Measurements from ENCODE around the gene DESI2.

DESI2 gene

DNA sequence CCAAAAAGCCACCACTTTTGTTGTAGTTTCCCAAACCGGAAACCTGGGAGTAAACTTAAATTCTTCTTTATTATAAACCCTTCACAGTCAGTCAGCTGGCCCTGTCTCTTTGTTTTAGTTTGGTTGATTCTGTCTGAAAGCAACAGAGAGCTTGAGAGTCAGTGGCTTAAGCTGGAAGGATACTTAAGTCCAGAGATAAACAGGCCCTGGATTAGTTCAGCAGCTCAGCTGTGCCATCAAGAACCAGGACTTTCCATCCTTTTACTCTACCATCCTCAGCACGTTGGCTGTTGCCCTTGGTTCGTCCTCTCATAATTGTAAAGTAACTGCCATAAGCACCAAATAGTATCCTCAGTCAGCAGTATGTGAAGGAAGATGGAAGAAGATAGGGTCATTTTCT lies 4.5 kb downstream of the DESI2 start:
- TF ChIP-seq CTCF (IDR thresholded peaks at IDR 0.05): no peak

DNA sequence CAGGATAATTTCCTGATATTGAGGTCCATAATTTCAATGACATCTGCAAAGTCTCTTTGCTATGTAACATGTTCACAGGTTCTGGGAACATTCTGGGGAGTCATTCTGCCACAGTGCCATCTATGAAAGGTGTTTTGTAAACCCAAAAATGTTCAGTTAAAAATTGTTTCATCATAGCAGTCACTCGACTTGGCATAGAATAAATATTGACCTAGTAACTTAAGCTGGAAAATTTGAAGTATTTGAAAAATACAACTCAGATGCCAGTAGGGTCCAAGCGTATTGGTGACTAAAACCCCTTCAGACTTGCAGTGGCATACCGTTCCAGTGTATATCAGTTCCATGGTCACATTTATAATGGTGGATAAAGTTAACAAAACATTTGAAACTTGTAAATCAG lies 6.8 kb downstream of the DESI2 start:
- TF ChIP-seq CTCF (IDR thresholded peaks at IDR 0.05): no peak

DNA sequence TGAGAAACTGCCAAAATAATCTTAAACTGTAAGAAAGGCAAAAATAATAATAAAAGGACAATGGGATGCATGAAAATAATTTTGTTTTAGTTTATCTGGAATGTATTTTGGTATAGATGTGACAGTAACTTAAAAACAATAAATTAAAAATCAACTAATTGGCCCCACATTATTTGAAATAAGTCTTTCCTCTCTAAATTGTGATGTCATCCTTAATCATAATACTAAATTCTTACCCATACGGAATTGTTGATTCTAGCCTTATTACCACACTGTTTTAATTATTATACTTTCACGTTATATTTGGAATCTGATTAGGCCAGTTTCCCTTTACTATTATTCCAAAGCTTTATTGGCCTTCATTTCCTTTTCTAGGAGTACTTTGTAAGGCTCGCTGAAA lies 7.7 kb downstream of the DESI2 start:
- TF ChIP-seq CTCF (IDR thresholded peaks at IDR 0.05): no peak

DNA sequence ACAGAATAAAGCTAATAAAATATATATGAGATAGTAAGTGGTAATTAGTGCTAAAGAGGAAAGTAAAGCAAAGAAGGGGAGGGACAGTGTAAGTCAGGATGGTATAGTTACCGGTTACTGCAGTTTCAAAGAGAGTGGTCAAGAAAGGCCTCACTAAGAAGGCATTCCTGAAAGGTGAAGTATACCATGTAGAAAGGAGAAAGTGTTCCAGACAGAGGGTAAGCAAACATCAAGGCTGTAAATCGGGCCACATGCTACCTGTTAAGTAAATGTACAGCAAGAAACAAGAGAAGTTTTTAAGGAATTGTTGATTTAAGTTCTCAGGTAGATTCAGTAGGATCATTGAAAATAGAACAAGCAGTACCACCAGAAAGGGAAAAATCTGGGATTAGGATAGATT lies 9.7 kb downstream of the DESI2 start:
- no peak for TF ChIP-seq CTCF (IDR thresholded peaks at IDR 0.05)

DNA sequence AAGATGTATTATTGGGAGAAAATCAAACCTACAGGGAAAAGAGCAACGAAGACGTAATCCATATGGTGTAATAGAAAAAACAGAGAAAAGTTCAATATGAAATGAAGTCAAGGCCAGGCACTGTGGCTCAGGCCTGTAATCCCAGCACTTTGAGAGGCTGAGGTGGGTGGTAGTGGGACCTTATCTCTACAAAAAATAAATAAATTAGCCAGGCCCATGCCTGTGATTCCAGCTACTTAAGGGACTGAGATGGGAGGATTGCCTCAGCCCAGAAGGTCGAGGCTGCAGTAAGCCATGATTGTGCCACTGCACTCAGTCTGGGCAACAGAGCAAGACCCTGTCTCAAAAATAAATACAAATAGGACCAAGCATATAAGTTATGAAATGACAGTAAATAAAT lies 11.4 kb downstream of the DESI2 start:
- no peak for TF ChIP-seq CTCF (IDR thresholded peaks at IDR 0.05)

- TF ChIP-seq CTCF (IDR thresholded peaks at IDR 0.05): no peak
Measured at GRCh38 chr1:244665771-244666217, 12.9 kb downstream of the DESI2 start.

DNA sequence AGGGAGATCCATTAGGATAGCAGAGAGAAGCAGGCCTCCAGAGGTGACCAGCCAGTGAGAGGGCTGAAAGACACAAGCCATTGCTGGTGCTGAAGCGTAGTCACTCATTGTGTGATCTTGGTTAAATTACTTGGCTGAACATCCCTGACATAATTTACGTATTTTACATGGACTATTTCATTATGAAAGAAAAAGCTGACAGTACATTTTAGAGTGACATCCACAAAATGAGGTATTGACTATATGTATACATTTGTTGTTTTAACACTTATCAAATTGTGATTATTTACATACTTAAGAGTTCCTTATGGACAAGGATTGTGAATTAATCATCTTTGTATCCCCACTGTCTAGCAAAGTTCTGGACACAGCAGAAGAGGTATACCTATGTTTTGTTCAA lies 14.9 kb downstream of the DESI2 start:
- no peak for TF ChIP-seq CTCF (IDR thresholded peaks at IDR 0.05)

DNA sequence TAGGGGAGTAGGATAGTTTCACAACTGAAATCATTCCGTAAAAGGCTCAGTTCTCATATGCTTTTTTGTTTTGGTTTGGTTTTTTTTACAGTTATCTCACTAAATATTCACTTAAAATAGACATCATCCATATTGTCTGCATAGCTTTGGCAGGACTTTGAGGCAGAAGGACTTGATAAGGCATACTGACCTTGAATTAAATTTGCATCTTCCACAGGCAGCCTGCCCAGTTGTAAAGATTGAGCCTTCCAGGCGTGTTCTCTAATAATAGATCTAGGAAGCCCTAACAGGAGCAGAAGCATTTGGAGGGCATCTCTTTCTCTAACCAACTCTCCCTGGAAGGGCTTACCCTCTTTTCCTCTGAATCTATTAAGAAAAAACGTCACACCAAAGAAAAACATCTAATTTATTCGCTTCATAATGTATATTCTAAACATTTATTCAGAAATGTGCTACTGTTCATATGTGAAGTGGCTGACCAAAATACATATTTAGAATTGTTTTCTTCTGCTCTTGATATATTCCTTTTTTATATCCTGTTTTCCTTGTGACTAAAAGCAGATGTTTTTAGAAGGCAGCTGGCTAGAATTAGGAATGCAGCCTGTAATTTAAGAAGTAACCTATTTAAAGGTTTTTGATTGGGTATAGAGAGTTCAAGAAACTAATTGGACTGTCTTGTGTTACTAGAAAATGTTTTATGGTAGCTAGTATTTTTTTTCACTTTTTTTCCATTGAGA lies 20.2 kb downstream of the DESI2 start:
- no peak for TF ChIP-seq CTCF (IDR thresholded peaks at IDR 0.05)
